SW480 (cell line): ENCODE measurements around the gene SYNE4.

Experiments used
- DNase-seq: peaks from one replicate; pipeline ENCODE4 v3.0.0-alpha.2; 2016; ENCODE audit warnings: low spot score

SYNE4 gene

GRCh38 chr19:36026091-36026876 is 17.7 kb upstream of the SYNE4 start:
- no peak for DNase-seq

GRCh38 chr19:36025541-36025940 is 16.9 kb upstream of the SYNE4 start:
- no peak for DNase-seq

GRCh38 chr19:36023432-36023831 is 14.8 kb upstream of the SYNE4 start:
- DNase-seq: no peak

- DNase-seq: no peak
Observed at GRCh38 chr19:36019061-36019670, 10.6 kb upstream of the SYNE4 start.

GRCh38 chr19:36014012-36014924 is 5.7 kb upstream of the SYNE4 start, which contains the start of gene ALKBH6:
Gene ALKBH6, minus strand, starts transcription at chr19:36014213. Its CDS starts 816 bp downstream, at chr19:36013397.
- peak; percentile 100 for DNase-seq

- no peak for DNase-seq
Observed at GRCh38 chr19:36013280-36014011, 4.8 kb upstream of the SYNE4 start.

- no peak for DNase-seq
Observed at GRCh38 chr19:36010402-36010801, 1.8 kb upstream of the SYNE4 start.

GRCh38 chr19:36009633-36010379 is 1.2 kb upstream of the SYNE4 start:
- no peak for DNase-seq

GRCh38 chr19:36009220-36009619 is 607 bp upstream of the SYNE4 start:
- DNase-seq: peak; percentile 58

GRCh38 chr19:36006955-36007354 is 1.7 kb downstream of the SYNE4 start:
- no peak for DNase-seq

- DNase-seq: no peak
Observed at GRCh38 chr19:36003284-36003683, 5.3 kb downstream of the SYNE4 start.

GRCh38 chr19:36001605-36002004 is 7.0 kb downstream of the SYNE4 start:
- no peak for DNase-seq

GRCh38 chr19:35996777-35997176 is 11.8 kb downstream of the SYNE4 start:
- DNase-seq: no peak

- DNase-seq: peak; percentile 96
Observed at GRCh38 chr19:35995048-35995993, 13.3 kb downstream of the SYNE4 start, which contains the start of gene SDHAF1. Gene SDHAF1, plus strand, starts transcription at chr19:35995188. Its CDS starts 87 bp downstream, at chr19:35995275.

GRCh38 chr19:35993923-35994598 is 14.6 kb downstream of the SYNE4 start:
- DNase-seq: no peak

- DNase-seq: no peak
Observed at GRCh38 chr19:35992907-35993765, 15.5 kb downstream of the SYNE4 start.

- DNase-seq: no peak
Observed at GRCh38 chr19:35991731-35992450, 16.7 kb downstream of the SYNE4 start.
